Transverse colon (tissue), 4 donors: ENCODE measurements around the gene POLR2E. TPM values are rescaled to one million over a fixed set of nuclear protein-coding genes. Genes with fewer than 3 reads are reported as not detected.

Experiments used
- DNase-seq: peaks from one replicate; pipeline ENCODE4 v3.0.0-alpha.2; 2019
- H3K27ac ChIP-seq, 4 donors: fragments of 200-600 bp; sonication (generic); 2 replicates each; pipeline ENCODE4 v1.5.1; 2016 to 2018; ENCODE audit warnings: inconsistent platforms in 4 of 4
- H3K27me3 ChIP-seq: fragments of 200-600 bp; sonication (generic); 2 replicates; pipeline ENCODE4 v1.5.1; 2017; ENCODE audit warnings: inconsistent platforms
- H3K36me3 ChIP-seq, 4 donors: fragments of 200-600 bp; sonication (generic); 2 replicates each; pipeline ENCODE4 v1.5.1; 2017 to 2019; ENCODE audit warnings: inconsistent platforms in 4 of 4
- H3K4me1 ChIP-seq, 4 donors: fragments of 200-600 bp; sonication (generic); 2 replicates each; pipeline ENCODE4 v1.5.1; 2017 to 2020; ENCODE audit warnings: inconsistent platforms in 4 of 4
- H3K4me3 ChIP-seq, 4 donors: fragments of 200-600 bp; sonication (generic); 1 replicate in 1 of 4; 2 replicates in 3 of 4; pipeline versions ENCODE4 v1.5.1 to v1.6.1; 2017 to 2019; ENCODE audit warnings: inconsistent platforms in 4 of 4
- H3K9me3 ChIP-seq, 2 donors: fragments of 200-600 bp; sonication (generic); 2 replicates each; pipeline ENCODE4 v1.5.1; 2017 to 2019; ENCODE audit warnings: inconsistent platforms in 2 of 2
- EP300 ChIP-seq: sonication (generic); formaldehyde crosslinking; IDR thresholded peaks from one replicate; pipeline ENCODE4 v1.6.1; 2017; ENCODE audit warnings: antibody characterized with exemption, low read depth
- POLR2A ChIP-seq: fragments of 450-650 bp; IDR thresholded peaks from one replicate; pipeline ENCODE4 v1.6.1; 2016; ENCODE audit warnings: antibody characterized with exemption, mild to moderate bottlenecking, moderate library complexity
- POLR2AphosphoS5 ChIP-seq, 3 donors: sonication (generic); formaldehyde crosslinking; IDR thresholded peaks; one replicate each; pipeline ENCODE4 v1.6.1; 2016; ENCODE audit warnings: antibody characterized with exemption in 3 of 3
- WGBS, 2 donors: methylation state at CpG; one replicate each; pipeline ENCODE4 v1.1.5; 2018; ENCODE audit warnings: low coverage in 1 of 2; 5-methylcytosine and 5-hydroxymethylcytosine counted together
- in situ Hi-C, 4 donors: fragments of 200-750 bp; cut with MboI; loops; one replicate each; pipeline versions ENCODE4 v1.15.0 to v1.15.1; 2017; ENCODE audit warnings: low sequenced_read_pairs in 3 of 4, low pct_ligation_motif_present in 1 of 4, low pct_unique_long_range_greater_than_20kb in 1 of 4
- intact Hi-C: fragments of 100-400 bp; cut with DNase I; formaldehyde crosslinking; loops from one replicate; pipeline ENCODE4 v1.15.1; 2023; ENCODE audit warnings: low total_unique reads
- total RNA-seq, 4 donors: library from RNA; depleted of rRNA; stranded (reverse); fragments of >200 nt; gene quantifications; one replicate each; pipeline ENCODE4 v1.1.0, GENCODE V29; 2016
- TF ChIP-seq, protein P1 (sequence below), 5 experiments: fragments of 200-600 bp in 3 of 5; fragments of 450-650 bp in 2 of 5; sonication (generic) in 3 of 5; IDR thresholded peaks; 1 replicate in 2 of 5; 2 replicates in 3 of 5; pipeline ENCODE4 v1.5.1; 2016 to 2017; ENCODE audit warnings: antibody characterized with exemption in 5 of 5, inconsistent platforms in 3 of 5, mild to moderate bottlenecking in 2 of 5, moderate library complexity in 1 of 5

POLR2E gene
- total RNA-seq, 4 donors from 2014 or later: 74.8 to 167 (median 103) TPM

GRCh38 chr19:1086613-1087012 lies 8.6 kb downstream of the POLR2E start:
- no peak for DNase-seq
- H3K4me3 ChIP-seq: no peak overlapping the region
- in situ Hi-C loops (no loop called here), intact Hi-C loops (no loop called here)
- H3K4me1 ChIP-seq: peaks cover 3 to 38% (median 20%) of the 10 kb centered on the region in 4 donors
- H3K36me3 ChIP-seq: peaks cover 0 to 18% (median 3%) of the 10 kb centered on the region in 4 donors
- TF ChIP-seq POLR2A (no peak), EP300 (no peak), POLR2AphosphoS5 (IDR thresholded peaks at IDR 0.05) (no peak)
- TF ChIP-seq, protein P1, sequence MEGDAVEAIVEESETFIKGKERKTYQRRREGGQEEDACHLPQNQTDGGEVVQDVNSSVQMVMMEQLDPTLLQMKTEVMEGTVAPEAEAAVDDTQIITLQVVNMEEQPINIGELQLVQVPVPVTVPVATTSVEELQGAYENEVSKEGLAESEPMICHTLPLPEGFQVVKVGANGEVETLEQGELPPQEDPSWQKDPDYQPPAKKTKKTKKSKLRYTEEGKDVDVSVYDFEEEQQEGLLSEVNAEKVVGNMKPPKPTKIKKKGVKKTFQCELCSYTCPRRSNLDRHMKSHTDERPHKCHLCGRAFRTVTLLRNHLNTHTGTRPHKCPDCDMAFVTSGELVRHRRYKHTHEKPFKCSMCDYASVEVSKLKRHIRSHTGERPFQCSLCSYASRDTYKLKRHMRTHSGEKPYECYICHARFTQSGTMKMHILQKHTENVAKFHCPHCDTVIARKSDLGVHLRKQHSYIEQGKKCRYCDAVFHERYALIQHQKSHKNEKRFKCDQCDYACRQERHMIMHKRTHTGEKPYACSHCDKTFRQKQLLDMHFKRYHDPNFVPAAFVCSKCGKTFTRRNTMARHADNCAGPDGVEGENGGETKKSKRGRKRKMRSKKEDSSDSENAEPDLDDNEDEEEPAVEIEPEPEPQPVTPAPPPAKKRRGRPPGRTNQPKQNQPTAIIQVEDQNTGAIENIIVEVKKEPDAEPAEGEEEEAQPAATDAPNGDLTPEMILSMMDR (IDR thresholded peaks at IDR 0.05): no peak
- WGBS, 2 donors: 65 to 76% methylated on average over 4 to 21 of the region's 21 CpGs
- no peaks in the 10 kb centered on the region for H3K27me3 ChIP-seq
- peak overlapping the region in 1 of 4 donors; percentile 56 for H3K27ac ChIP-seq
- no peaks in the 10 kb centered on the region for H3K9me3 ChIP-seq

- no peaks in the 10 kb centered on the region for H3K27me3 ChIP-seq
- no peak for DNase-seq
- H3K36me3 ChIP-seq: peaks cover 0 to 11% (median 2%) of the 10 kb centered on the region in 4 donors
- no peak overlapping the region for H3K27ac ChIP-seq
- H3K4me1 ChIP-seq: peaks cover 3 to 40% (median 24%) of the 10 kb centered on the region in 4 donors
- in situ Hi-C loops: no loop called here
- intact Hi-C loops: no loop called here
- no peaks in the 10 kb centered on the region for H3K9me3 ChIP-seq
- H3K4me3 ChIP-seq: no peak overlapping the region
- TF ChIP-seq EP300: no peak
- TF ChIP-seq POLR2A: peak; percentile 3
- 80% methylated on average over 35 of the region's 38 CpGs; no CpG with 5 or more reads in 1 of the 2 donors for WGBS, 2 donors
Observed at GRCh38 chr19:1085676-1086442, 9.3 kb downstream of the POLR2E start.

- H3K4me1 ChIP-seq: peaks cover 3 to 40% (median 24%) of the 10 kb centered on the region in 4 donors
- in situ Hi-C loops (no loop called here), intact Hi-C loops (no loop called here)
- no peaks in the 10 kb centered on the region for H3K27me3 ChIP-seq
- H3K9me3 ChIP-seq: no peaks in the 10 kb centered on the region
- WGBS, 2 donors: 68 to 82% methylated on average over 4 to 8 of the region's 8 CpGs
- TF ChIP-seq, protein P1 (IDR thresholded peaks at IDR 0.05): no peak
- TF ChIP-seq EP300 (no peak), POLR2A (peak; percentile 14), POLR2AphosphoS5 (IDR thresholded peaks at IDR 0.05) (no peak)
- no peak overlapping the region for H3K4me3 ChIP-seq
- DNase-seq: no peak
- peaks cover 0 to 7% (median 0%) of the 10 kb centered on the region in 4 donors for H3K36me3 ChIP-seq
- no peak overlapping the region for H3K27ac ChIP-seq
Observed at GRCh38 chr19:1085053-1085658, 10.0 kb downstream of the POLR2E start.

DNA sequence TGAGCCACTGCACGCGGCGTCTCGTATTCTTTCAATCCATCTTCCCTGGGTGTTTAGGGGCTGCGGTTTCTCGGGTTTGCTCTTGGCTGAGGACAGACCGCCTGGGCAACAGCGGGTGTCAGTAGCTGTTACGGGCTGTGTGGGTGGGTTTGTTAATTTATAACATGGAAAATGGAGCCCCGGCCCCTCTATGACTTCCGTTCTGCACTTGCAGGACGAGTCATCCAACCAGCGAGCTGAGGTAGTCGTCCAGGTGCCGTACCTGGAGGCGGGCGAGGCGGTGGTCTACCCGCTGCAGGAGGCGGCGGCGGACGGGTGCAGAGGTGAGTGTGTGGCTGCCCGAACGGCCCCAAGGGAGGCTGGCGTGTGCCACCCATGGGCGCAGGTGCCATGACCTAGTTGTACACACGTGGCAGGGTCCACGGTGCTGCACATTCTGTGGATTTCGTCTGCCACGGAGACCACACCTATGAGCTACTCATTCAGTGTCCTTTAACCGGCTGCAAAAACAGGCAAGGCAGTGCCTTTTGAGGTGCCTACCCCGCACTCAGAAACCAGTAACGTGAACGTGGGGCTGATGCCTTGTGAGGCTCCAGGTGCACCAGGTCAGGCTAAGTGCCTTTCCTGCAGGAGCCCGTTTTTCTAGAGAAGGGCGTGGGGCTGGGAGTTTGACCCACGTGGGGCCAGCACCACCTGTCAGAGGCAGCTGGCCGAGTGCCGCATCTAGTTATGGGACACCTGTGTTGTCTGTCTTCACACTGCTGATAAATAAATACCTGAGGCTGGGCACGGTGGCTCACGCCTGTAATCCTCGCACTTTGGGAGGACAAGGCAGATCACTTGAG lies 10.9 kb downstream of the POLR2E start:
- in situ Hi-C loops (no loop called here), intact Hi-C loops (no loop called here)
- WGBS, 2 donors: 75 to 79% methylated on average over 9 to 42 of the region's 43 CpGs
- no peak for DNase-seq
- Histone ChIP-seq H3K4me1 (peaks cover 3 to 40% (median 24%) of the 10 kb centered on the region in 4 donors), H3K27ac (peak overlapping the region in 1 of 4 donors; percentile 1), H3K36me3 (peaks cover 0 to 4% (median 0%) of the 10 kb centered on the region in 4 donors), H3K27me3 (no peaks in the 10 kb centered on the region), H3K4me3 (no peak overlapping the region), H3K9me3 (no peaks in the 10 kb centered on the region)
- TF ChIP-seq POLR2A (no peak), POLR2AphosphoS5 (IDR thresholded peaks at IDR 0.05) (no peak), EP300 (no peak)
- TF ChIP-seq, protein P1 (IDR thresholded peaks at IDR 0.05): no peak
